Caco-2 (cell line): Measurements from ENCODE around the gene CD59. TPM values are rescaled to one million over a fixed set of nuclear protein-coding genes. Genes with fewer than 3 reads are reported as not detected.
A peak's percentile ranks its signal among the peaks of the same experiment; 100 is the strongest.

ENCODE experiments used
- Bru-seq: library from RNA; stranded (reverse); fragments of 400-500 nt; gene quantifications from one replicate; lab custom pipeline; 2021; lab: Mats Ljungman, UMichigan
- BruChase-seq, 2 experiments: library from RNA; stranded (reverse); fragments of 400-500 nt; gene quantifications; one replicate each; lab custom pipeline; 2021; lab: Mats Ljungman, UMichigan
- BruUV-seq: library from RNA; stranded (reverse); fragments of 400-500 nt; replicated peaks from 2 replicates; lab custom pipeline; 2021; lab: Mats Ljungman, UMichigan
- CTCF ChIA-PET: fragments of 300-600 bp; sonication (Branson Sonifier 250); formaldehyde crosslinking; loops from one replicate; lab custom pipeline; 2022; ENCODE audit warnings: antibody characterized with exemption; lab: Charles Lee
- POLR2A ChIA-PET: fragments of 300-600 bp; sonication (Branson Sonifier 250); formaldehyde crosslinking; loops from one replicate; lab custom pipeline; 2022; ENCODE audit warnings: antibody characterized with exemption; lab: Charles Lee
- DNase-seq, 2 experiments: peaks; one replicate each; pipeline versions ENCODE4 v3.0.0 to v3.0.0-alpha.2; 2020 to 2022
- H3K27me3 ChIP-seq: replicated peaks from 2 replicates; pipeline ENCODE4 v1.6.0; 2011; ENCODE audit warnings: low read length; ENCODE audit not compliant: control insufficient read depth, insufficient read depth
- H3K36me3 ChIP-seq: 2 replicates; pipeline ENCODE4 v1.5.1; 2011; ENCODE audit warnings: low read length; ENCODE audit not compliant: control insufficient read depth, insufficient read depth
- H3K4me1 ChIP-seq: fragments of 250-450 bp; sonication (Bioruptor Pico); 2 replicates; pipeline ENCODE4 v1.5.1; 2020; ENCODE audit warnings: mild to moderate bottlenecking
- H3K4me3 ChIP-seq: 2 replicates; pipeline ENCODE4 v1.5.1; 2011; ENCODE audit warnings: low read depth, mild to moderate bottlenecking, control low read depth, low read length
- H3K9me3 ChIP-seq: fragments of 250-450 bp; sonication (Bioruptor Pico); 2 replicates; pipeline ENCODE4 v1.5.1; 2020; ENCODE audit warnings: mild to moderate bottlenecking, moderate library complexity
- H3K27ac Mint-ChIP-seq: one replicate; pipeline ENCODE4 v1.8.0; 2022; ENCODE audit warnings: mixed read lengths; ENCODE audit not compliant: unreplicated experiment
- H3K27me3 Mint-ChIP-seq: one replicate; pipeline ENCODE4 v1.8.0; 2022; ENCODE audit warnings: mixed read lengths; ENCODE audit not compliant: insufficient read depth, unreplicated experiment
- H3K36me3 Mint-ChIP-seq: one replicate; pipeline ENCODE4 v1.8.0; 2022; ENCODE audit warnings: mild to moderate bottlenecking, mixed read lengths; ENCODE audit not compliant: insufficient read depth, unreplicated experiment
- H3K4me1 Mint-ChIP-seq: one replicate; pipeline ENCODE4 v1.8.0; 2022; ENCODE audit warnings: low read depth, mixed read lengths; ENCODE audit not compliant: unreplicated experiment
- H3K4me3 Mint-ChIP-seq: one replicate; pipeline ENCODE4 v1.8.0; 2022; ENCODE audit warnings: mild to moderate bottlenecking, moderate library complexity, mixed read lengths; ENCODE audit not compliant: unreplicated experiment
- H3K9me3 Mint-ChIP-seq: one replicate; pipeline ENCODE4 v1.8.0; 2022; ENCODE audit warnings: mixed read lengths; ENCODE audit not compliant: unreplicated experiment
- intact Hi-C: fragments of 100-400 bp; cut with micrococcal nuclease; formaldehyde crosslinking; loops from one replicate; pipeline ENCODE4 v1.10.0; 2022; ENCODE audit not compliant: unreplicated experiment
- long read RNA-seq: library from polyadenylated mRNA; stranded (forward); transcript quantifications from one replicate; pipeline ENCODE4 v2.0.0, GENCODE V29; 2022
- total RNA-seq: library from RNA; stranded (reverse); gene quantifications from 2 replicates; pipeline ENCODE4 v1.2.3, GENCODE V29; 2022
- TF ChIP-seq, protein P1 (sequence below), 2 experiments: fragments of 200-600 bp in 1 of 2; IDR thresholded peaks; 1 replicate in 1 of 2; 2 replicates in 1 of 2; pipeline versions ENCODE4 v1.5.1 to v1.8.0; 2011 to 2022; ENCODE audit warnings: antibody characterized with exemption in 1 of 2, control low read depth in 1 of 2, inconsistent platforms in 1 of 2, low read depth in 1 of 2, low read length in 1 of 2, mild to moderate bottlenecking in 1 of 2, moderate library complexity in 1 of 2; ENCODE audit not compliant: insufficient read depth in 1 of 2, severe bottlenecking in 1 of 2, unreplicated experiment in 1 of 2

CD59 gene, protein sequence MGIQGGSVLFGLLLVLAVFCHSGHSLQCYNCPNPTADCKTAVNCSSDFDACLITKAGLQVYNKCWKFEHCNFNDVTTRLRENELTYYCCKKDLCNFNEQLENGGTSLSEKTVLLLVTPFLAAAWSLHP
- total RNA-seq, result 149 and 152 TPM in 2 replicates
- percentile 83 among the genes with signal in this experiment for Bru-seq, nascent RNA
- BruChase-seq, experiment 1, labeled RNA remaining after a 2-hour chase, result percentile 86 among the genes with signal in this experiment
- BruChase-seq, experiment 2, labeled RNA remaining after a 6-hour chase, result percentile 94 among the genes with signal in this experiment
- long read RNA-seq, full-length matches to known transcripts, result 144 of 157 reads
- long read RNA-seq, partial matches to known transcripts, result 1 of 157 reads
- long read RNA-seq, other reads (novel, unspliced or antisense), result 12 of 157 reads

DNA sequence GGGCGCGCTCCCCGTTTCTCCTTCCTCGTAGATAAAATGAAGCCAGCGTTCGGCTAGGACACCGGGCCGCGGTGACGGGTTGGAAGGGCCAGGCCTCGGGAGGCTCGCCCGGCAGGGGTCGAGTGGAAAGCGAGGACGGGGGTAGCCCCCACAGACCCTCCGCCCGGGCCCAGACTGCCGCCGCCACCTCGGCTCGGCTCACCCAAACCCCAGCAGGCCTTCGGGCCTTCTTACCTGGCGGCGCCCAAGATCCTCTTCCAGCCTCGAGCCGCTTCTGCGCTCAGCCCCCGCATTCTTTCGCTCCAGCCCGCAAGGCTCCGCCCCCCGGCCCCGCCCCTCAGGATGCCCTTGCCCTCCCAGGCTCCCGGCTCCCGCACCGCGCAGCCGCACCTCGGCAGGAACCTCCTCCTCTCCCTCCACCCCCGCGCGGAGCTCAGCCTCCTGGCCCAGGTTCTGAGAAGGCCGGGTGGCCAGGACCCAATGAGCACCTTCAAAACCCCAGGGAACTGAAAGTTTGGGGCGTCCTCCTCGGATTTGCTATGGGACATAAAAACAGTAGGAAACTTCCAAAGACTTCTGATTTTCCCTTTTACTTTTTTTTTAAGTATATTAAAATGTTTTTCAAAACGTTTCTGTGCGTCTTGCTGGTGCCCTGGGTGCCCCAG lies at the start of gene CD59:
CD59 (minus strand) TSS at position 276 of the 665 bp plus-strand sequence. CDS start 13,978 bp downstream, outside the sequence.
- intact Hi-C loops, result loop anchor here (5.0 kb wide), 2 partner anchors 34 to 374 kb away; partner anchors contain the start of gene C11orf91
- BruUV-seq, result no TSS peak
- H3K27ac Mint-ChIP-seq, result peak within 1 kb of the TSS; percentile 84

DNA sequence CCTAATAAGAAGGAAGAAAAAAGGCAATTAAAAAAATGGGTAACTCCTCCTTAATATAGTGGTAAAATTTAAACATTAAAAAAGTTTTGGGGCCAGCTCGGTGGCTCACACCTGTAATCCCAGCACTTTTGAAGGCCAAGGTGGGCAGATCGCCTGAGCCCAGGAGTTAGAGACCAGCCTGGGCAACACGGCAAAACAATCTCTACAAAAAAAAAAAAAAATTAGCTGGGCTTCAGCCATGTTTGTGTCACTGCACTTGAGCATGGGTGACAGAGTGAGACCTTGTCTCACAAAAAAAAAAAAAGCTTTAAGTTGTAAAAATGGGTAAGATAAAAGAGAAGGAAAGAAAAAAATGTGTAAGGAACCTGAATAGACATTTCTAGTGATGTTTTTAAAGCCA lies 49.4 kb upstream of the CD59 start:
- ChIA-PET POLR2A (no interaction called here), CTCF (no interaction called here)
- no peaks in the 10 kb centered on the region for H3K27me3 ChIP-seq
- Mint-ChIP-seq H3K27me3 (peaks cover 18% of the 10 kb centered on the region), H3K4me3 (no peak overlapping the region), H3K36me3 (no peaks in the 10 kb centered on the region), H3K27ac (no peak overlapping the region), H3K9me3 (no peaks in the 10 kb centered on the region), H3K4me1 (no peaks in the 10 kb centered on the region)
- no peaks in the 10 kb centered on the region for H3K36me3 ChIP-seq
- intact Hi-C loops, result no loop called here
- no peak for DNase-seq
- no peaks in the 10 kb centered on the region; the same call in 1 of the 2 replicates for H3K4me1 ChIP-seq
- no TSS peak for BruUV-seq
- no peak overlapping the region for H3K4me3 ChIP-seq
- TF ChIP-seq, protein P1, sequence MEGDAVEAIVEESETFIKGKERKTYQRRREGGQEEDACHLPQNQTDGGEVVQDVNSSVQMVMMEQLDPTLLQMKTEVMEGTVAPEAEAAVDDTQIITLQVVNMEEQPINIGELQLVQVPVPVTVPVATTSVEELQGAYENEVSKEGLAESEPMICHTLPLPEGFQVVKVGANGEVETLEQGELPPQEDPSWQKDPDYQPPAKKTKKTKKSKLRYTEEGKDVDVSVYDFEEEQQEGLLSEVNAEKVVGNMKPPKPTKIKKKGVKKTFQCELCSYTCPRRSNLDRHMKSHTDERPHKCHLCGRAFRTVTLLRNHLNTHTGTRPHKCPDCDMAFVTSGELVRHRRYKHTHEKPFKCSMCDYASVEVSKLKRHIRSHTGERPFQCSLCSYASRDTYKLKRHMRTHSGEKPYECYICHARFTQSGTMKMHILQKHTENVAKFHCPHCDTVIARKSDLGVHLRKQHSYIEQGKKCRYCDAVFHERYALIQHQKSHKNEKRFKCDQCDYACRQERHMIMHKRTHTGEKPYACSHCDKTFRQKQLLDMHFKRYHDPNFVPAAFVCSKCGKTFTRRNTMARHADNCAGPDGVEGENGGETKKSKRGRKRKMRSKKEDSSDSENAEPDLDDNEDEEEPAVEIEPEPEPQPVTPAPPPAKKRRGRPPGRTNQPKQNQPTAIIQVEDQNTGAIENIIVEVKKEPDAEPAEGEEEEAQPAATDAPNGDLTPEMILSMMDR (IDR thresholded peaks at IDR 0.05; ENCODE audit: insufficient read depth in 1 of 2, low read depth in 1 of 2, low read length in 1 of 2, severe bottlenecking in 1 of 2, unreplicated experiment in 1 of 2), result no peak
- H3K9me3 ChIP-seq, result no peaks in the 10 kb centered on the region

More for the DNA sequence above, at the start of gene CD59:
- Mint-ChIP-seq H3K4me1 (peaks cover 24% of the 10 kb centered on the region), H3K36me3 (peaks cover 5% of the 10 kb centered on the region), H3K27me3 (no peaks in the 10 kb centered on the region), H3K9me3 (no peaks in the 10 kb centered on the region), H3K4me3 (peak within 1 kb of the TSS; percentile 84)
- Histone ChIP-seq H3K4me3 (peak within 1 kb of the TSS; percentile 86), H3K27me3 (no peaks in the 10 kb centered on the region), H3K4me1 (peaks cover 22% of the 10 kb centered on the region), H3K36me3 (0 out of 2 replicates have a peak, but pooled peaks cover 1% of the 10 kb centered on the region), H3K9me3 (no peaks in the 10 kb centered on the region)
- TF ChIP-seq, protein P1 (IDR thresholded peaks at IDR 0.05; ENCODE audit: insufficient read depth in 1 of 2, low read depth in 1 of 2, low read length in 1 of 2, severe bottlenecking in 1 of 2, unreplicated experiment in 1 of 2), result peak in 1 of 2 experiments; percentile 4
- CTCF ChIA-PET, result interaction anchor here (0.6 to 1.2 kb wide), 6 partner anchors 13 to 676 kb away, joined by 3 to 8 read pairs (median 6); no protein-coding TSS in a partner anchor
- peak; percentile 96 to 98 for DNase-seq
- POLR2A ChIA-PET, result interaction anchor here (0.6 to 0.8 kb wide), 9 partner anchors 13 to 627 kb away, joined by 3 to 9 read pairs (median 5); no protein-coding TSS in a partner anchor
